Ascending aorta (tissue), 2 donors: ENCODE measurements around the gene SPCS2. TPM values are rescaled to one million over a fixed set of nuclear protein-coding genes. Genes with fewer than 3 reads are reported as not detected.
"Not testable (repeated sequence)": the region's sequence is repeated elsewhere in the genome, so short reads cannot be mapped to it uniquely, and the experiment has no call there.

Source experiments
- DNase-seq, 2 donors: peaks; one replicate each; pipeline ENCODE4 v3.0.0-alpha.2; 2019; ENCODE audit warnings: low spot score in 2 of 2
- H3K27ac ChIP-seq, 2 donors: fragments of 200-600 bp; sonication (generic); one replicate each; pipeline ENCODE4 v1.5.1; 2016 to 2017; ENCODE audit warnings: mild to moderate bottlenecking in 1 of 2
- H3K27me3 ChIP-seq: fragments of 200-600 bp; sonication (generic); one replicate; pipeline ENCODE4 v1.5.1; 2017
- H3K36me3 ChIP-seq, 2 donors: fragments of 200-600 bp; sonication (generic); one replicate each; pipeline ENCODE4 v1.5.1; 2016
- H3K4me1 ChIP-seq, 2 donors: fragments of 200-600 bp; sonication (generic); one replicate each; pipeline ENCODE4 v1.5.1; 2016 to 2017; ENCODE audit warnings: mild to moderate bottlenecking in 1 of 2
- H3K4me3 ChIP-seq, 2 donors: fragments of 200-600 bp; sonication (generic); one replicate each; pipeline ENCODE4 v1.5.1; 2016 to 2017; ENCODE audit warnings: mild to moderate bottlenecking in 1 of 2
- H3K9me3 ChIP-seq, 2 donors: fragments of 200-600 bp; sonication (generic); one replicate each; pipeline ENCODE4 v1.5.1; 2016
- intact Hi-C: fragments of 100-400 bp; cut with DNase I; formaldehyde crosslinking; loops from one replicate; pipeline ENCODE4 v1.15.1; 2023
- total RNA-seq: library from RNA; depleted of rRNA; stranded (reverse); fragments of >200 nt; gene quantifications from one replicate; pipeline ENCODE4 v1.1.0, GENCODE V29; 2016
- TF ChIP-seq, protein P1 (sequence below), 3 experiments: fragments of 200-600 bp in 2 of 3; fragments of 450-650 bp in 1 of 3; sonication (generic) in 2 of 3; IDR thresholded peaks; one replicate each; pipeline ENCODE4 v1.5.1; 2016 to 2019; ENCODE audit warnings: antibody characterized with exemption in 3 of 3, mild to moderate bottlenecking in 1 of 3, moderate library complexity in 1 of 3

The SPCS2 gene
- total RNA-seq, 1 donor from 2014 or later: 13.0 TPM

DNA sequence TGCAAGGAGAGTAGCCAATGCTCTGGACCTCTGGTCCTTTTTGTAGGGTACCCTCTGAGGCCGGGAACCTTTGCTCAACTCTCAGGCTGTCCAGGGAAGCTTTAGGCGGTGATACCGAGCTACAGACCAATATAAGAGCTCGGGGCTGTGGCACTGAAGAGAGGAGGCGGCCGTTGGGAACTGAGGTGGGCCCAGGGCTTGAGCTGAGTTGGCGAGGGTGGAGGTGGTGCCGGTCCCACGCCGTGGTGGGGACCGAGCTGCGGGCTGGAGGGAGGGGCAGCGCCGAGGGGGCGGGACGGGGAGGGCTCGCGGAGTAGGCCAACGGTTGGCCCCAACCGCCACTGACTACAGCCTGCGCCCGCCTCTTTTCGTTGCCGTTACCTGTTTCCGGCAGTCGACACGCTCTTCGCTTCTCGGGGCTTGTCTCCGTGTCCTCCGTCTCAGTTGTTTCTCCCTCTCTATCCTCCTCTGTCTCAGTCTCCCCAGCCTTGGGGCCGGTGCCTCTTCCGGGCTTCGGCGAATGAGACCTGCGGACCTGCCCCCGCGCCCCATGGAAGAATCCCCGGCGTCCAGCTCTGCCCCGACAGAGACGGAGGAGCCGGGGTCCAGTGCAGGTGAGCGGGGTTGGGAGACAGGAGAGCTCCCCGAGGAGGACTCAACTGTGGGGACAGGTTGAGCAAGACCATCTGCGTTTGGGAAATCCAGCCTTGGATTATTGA, 39.6 kb downstream of the SPCS2 start, which contains the start of gene NEU3:
Gene NEU3, plus strand, starts transcription at position 393 of the 719 bp plus-strand sequence. Its CDS starts 128 bp downstream, at position 521.
- intact Hi-C loops: loop anchor here (2.0 kb wide), 1 partner anchor 40 kb away; the partner anchor contains the start of genes SPCS2 and XRRA1
- TF ChIP-seq, protein P1, sequence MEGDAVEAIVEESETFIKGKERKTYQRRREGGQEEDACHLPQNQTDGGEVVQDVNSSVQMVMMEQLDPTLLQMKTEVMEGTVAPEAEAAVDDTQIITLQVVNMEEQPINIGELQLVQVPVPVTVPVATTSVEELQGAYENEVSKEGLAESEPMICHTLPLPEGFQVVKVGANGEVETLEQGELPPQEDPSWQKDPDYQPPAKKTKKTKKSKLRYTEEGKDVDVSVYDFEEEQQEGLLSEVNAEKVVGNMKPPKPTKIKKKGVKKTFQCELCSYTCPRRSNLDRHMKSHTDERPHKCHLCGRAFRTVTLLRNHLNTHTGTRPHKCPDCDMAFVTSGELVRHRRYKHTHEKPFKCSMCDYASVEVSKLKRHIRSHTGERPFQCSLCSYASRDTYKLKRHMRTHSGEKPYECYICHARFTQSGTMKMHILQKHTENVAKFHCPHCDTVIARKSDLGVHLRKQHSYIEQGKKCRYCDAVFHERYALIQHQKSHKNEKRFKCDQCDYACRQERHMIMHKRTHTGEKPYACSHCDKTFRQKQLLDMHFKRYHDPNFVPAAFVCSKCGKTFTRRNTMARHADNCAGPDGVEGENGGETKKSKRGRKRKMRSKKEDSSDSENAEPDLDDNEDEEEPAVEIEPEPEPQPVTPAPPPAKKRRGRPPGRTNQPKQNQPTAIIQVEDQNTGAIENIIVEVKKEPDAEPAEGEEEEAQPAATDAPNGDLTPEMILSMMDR (IDR thresholded peaks at IDR 0.05): no peak
- Histone ChIP-seq H3K4me3 (peak within 1 kb of the TSS; percentile 63 to 85), H3K27me3 (no peaks in the 10 kb centered on the region), H3K36me3 (no peaks in the 10 kb centered on the region), H3K4me1 (peaks cover 0 to 3% of the 10 kb centered on the region in 2 donors), H3K27ac (peak within 1 kb of the TSS; percentile 70 to 79), H3K9me3 (no peaks in the 10 kb centered on the region)
- peak; percentile 28 to 85 for DNase-seq

DNA sequence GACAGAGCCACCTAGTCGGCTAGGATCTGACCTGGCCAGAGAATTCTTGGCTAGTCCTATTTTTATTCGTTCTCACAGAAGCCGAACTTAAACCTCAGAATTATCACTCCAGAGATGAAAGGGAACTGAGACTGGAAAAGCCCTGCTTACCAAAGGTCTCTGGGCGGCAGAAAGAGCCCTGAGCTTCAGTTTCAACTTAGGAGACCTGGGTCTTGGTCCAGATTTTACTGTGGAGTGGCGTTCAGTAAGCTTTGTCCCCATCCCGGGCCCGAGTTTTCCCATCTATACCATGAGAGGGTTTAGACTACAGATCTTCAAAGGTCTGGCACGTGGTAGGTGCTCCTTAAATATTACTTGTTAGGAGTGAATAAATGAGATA, 40.2 kb downstream of the SPCS2 start:
- H3K27me3 ChIP-seq: no peaks in the 10 kb centered on the region
- H3K27ac ChIP-seq: peak overlapping the region; percentile 70 to 79
- H3K4me1 ChIP-seq: peaks cover 0 to 3% of the 10 kb centered on the region in 2 donors
- no peaks in the 10 kb centered on the region for H3K36me3 ChIP-seq
- DNase-seq: no peak
- TF ChIP-seq, protein P1 (IDR thresholded peaks at IDR 0.05): no peak
- H3K4me3 ChIP-seq: peak overlapping the region; percentile 63 to 85
- intact Hi-C loops: loop anchor here (2.0 kb wide), 1 partner anchor 40 kb away; the partner anchor contains the start of genes SPCS2 and XRRA1
- H3K9me3 ChIP-seq: no peaks in the 10 kb centered on the region

DNA sequence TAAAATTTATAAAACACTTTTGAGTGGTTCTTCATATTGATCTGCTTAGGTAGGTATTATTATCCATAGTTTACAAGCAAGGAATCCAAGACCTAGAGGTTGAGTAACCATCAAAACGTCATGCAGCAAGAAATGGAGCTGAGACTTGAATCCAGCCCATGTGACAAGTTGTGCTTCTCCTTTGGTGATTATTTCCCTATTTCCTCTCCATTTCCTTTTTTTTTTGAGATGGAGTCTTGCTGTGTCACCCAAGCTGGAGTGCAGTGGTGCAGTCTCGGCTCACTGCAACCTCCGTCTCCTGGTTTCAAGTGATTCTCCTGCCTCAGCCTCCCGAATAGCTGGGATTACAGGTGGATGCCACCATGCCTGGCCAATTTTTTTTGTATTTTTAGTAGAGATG, 41.1 kb downstream of the SPCS2 start:
- intact Hi-C loops, H3K9me3 ChIP-seq, H3K27me3 ChIP-seq: not testable (repeated sequence)

DNA sequence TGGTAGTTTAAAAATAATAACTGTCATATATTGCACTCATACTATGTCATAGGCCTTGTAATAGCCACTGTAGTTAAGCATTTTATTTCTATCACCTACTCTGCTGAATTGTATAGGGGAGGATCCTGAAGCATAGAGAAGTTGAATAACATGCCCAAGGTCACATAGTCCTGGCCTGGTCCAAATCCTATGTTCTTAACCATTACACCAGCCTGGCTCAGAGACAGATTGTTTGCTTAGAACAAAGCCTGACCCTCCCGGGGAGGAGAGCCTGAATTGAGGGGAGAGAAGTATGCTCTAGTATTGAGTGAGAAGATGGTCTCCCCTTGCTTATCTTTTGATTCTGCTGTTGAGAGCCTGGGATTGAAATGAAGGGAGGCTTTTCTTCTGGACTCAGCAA, 41.9 kb downstream of the SPCS2 start:
- intact Hi-C loops: no loop called here
- Histone ChIP-seq H3K27me3 (no peaks in the 10 kb centered on the region), H3K27ac (no peak overlapping the region), H3K4me3 (no peak overlapping the region), H3K9me3 (no peaks in the 10 kb centered on the region), H3K4me1 (peaks cover 0 to 3% of the 10 kb centered on the region in 2 donors), H3K36me3 (peaks cover 0 to 17% of the 10 kb centered on the region in 2 donors)
- no peak for DNase-seq
- TF ChIP-seq, protein P1 (IDR thresholded peaks at IDR 0.05): no peak

More for the DNA sequence above, 41.1 kb downstream of the SPCS2 start:
- not testable (repeated sequence) for H3K4me3 ChIP-seq, H3K36me3 ChIP-seq, H3K4me1 ChIP-seq, H3K27ac ChIP-seq, DNase-seq

DNA sequence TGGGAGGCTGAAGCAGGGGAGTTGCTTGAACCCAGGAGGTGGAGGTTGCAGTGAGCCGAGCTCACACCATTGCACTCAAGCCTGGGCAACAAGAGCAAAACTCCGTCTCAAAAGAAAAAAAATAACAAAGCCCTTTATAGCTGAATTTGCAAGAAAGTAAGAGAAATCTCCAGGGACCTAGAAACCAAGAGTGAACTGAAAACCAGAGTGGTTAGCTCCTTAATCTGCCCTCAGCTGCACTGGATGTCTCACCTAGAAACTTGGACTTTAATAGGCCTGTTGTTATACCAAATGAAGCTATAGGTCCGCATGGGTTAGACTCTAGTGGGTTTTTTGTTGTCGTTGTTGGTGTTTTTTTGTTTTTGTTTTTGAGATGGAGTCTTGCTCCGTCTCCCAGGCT, 43.8 kb downstream of the SPCS2 start:
- Histone ChIP-seq H3K27ac (no peak overlapping the region), H3K4me3 (no peak overlapping the region), H3K9me3 (no peaks in the 10 kb centered on the region), H3K27me3 (no peaks in the 10 kb centered on the region), H3K36me3 (peaks cover 0 to 18% of the 10 kb centered on the region in 2 donors), H3K4me1 (peaks cover 0 to 3% of the 10 kb centered on the region in 2 donors)
- no peak for DNase-seq
- intact Hi-C loops: no loop called here
- TF ChIP-seq, protein P1 (IDR thresholded peaks at IDR 0.05): no peak

DNA sequence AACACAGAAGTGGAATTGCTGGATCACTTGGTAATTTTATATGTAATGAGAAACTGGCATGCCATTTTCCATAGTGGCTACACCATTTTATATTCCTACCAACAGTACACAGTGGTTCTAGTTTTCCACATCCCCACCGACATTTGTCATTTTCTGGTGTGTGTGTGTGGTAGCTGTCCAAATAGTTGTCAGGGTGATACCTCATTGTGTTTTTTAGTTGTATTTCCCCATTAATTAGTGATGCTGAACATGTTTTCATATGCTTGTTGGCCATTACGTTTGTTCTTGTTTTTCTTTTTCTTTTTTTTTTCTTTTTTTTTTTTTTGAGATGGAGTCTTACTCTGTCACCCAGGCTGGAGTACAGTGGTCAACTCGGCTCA, 51.9 kb downstream of the SPCS2 start:
- no peaks in the 10 kb centered on the region for H3K4me1 ChIP-seq
- DNase-seq: no peak
- no peaks in the 10 kb centered on the region for H3K27me3 ChIP-seq
- intact Hi-C loops: loop anchor here (10.0 kb wide), 1 partner anchor 66 kb away; no protein-coding TSS in a partner anchor
- no peak overlapping the region for H3K4me3 ChIP-seq
- no peaks in the 10 kb centered on the region for H3K9me3 ChIP-seq
- no peak overlapping the region for H3K27ac ChIP-seq
- TF ChIP-seq, protein P1 (IDR thresholded peaks at IDR 0.05): no peak
- peaks cover 3 to 9% of the 10 kb centered on the region in 2 donors for H3K36me3 ChIP-seq
